ENCODE results near the gene NAA30.

- no peak for TF ChIP-seq IKZF3 (tag by site-specific recombination; IDR thresholded peaks at IDR 0.05)
- TF ChIP-seq, protein P1, sequence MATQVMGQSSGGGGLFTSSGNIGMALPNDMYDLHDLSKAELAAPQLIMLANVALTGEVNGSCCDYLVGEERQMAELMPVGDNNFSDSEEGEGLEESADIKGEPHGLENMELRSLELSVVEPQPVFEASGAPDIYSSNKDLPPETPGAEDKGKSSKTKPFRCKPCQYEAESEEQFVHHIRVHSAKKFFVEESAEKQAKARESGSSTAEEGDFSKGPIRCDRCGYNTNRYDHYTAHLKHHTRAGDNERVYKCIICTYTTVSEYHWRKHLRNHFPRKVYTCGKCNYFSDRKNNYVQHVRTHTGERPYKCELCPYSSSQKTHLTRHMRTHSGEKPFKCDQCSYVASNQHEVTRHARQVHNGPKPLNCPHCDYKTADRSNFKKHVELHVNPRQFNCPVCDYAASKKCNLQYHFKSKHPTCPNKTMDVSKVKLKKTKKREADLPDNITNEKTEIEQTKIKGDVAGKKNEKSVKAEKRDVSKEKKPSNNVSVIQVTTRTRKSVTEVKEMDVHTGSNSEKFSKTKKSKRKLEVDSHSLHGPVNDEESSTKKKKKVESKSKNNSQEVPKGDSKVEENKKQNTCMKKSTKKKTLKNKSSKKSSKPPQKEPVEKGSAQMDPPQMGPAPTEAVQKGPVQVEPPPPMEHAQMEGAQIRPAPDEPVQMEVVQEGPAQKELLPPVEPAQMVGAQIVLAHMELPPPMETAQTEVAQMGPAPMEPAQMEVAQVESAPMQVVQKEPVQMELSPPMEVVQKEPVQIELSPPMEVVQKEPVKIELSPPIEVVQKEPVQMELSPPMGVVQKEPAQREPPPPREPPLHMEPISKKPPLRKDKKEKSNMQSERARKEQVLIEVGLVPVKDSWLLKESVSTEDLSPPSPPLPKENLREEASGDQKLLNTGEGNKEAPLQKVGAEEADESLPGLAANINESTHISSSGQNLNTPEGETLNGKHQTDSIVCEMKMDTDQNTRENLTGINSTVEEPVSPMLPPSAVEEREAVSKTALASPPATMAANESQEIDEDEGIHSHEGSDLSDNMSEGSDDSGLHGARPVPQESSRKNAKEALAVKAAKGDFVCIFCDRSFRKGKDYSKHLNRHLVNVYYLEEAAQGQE (tag by site-specific recombination; IDR thresholded peaks at IDR 0.05) = no peak
- TF ChIP-seq, protein P2, sequence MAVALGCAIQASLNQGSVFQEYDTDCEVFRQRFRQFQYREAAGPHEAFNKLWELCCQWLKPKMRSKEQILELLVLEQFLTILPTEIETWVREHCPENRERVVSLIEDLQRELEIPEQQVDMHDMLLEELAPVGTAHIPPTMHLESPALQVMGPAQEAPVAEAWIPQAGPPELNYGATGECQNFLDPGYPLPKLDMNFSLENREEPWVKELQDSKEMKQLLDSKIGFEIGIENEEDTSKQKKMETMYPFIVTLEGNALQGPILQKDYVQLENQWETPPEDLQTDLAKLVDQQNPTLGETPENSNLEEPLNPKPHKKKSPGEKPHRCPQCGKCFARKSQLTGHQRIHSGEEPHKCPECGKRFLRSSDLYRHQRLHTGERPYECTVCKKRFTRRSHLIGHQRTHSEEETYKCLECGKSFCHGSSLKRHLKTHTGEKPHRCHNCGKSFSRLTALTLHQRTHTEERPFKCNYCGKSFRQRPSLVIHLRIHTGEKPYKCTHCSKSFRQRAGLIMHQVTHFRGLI (tag by site-specific recombination; IDR thresholded peaks at IDR 0.05) = no peak
- no peak for TF ChIP-seq CTCF (tag by site-specific recombination; IDR thresholded peaks at IDR 0.05)
- no peak for TF ChIP-seq ZNF426 (tag by site-specific recombination; IDR thresholded peaks at IDR 0.05)
- no peak for TF ChIP-seq TCF7L2 (IDR thresholded peaks at IDR 0.05; ENCODE audit: borderline replicate concordance, low read depth, low read length)
- TF ChIP-seq ZNF174 (tag by site-specific recombination; IDR thresholded peaks at IDR 0.05) = no peak
- TF ChIP-seq FEZF1 (tag by site-specific recombination; IDR thresholded peaks at IDR 0.05) = no peak
- no peak for TF ChIP-seq ZNF19 (tag by site-specific recombination; IDR thresholded peaks at IDR 0.05; ENCODE audit: low read depth)
- no peak for TF ChIP-seq ZNF311 (tag by site-specific recombination; IDR thresholded peaks at IDR 0.05; ENCODE audit: borderline replicate concordance)
- TF ChIP-seq ZBTB7A (tag by site-specific recombination; IDR thresholded peaks at IDR 0.05; ENCODE audit: low read depth) = no peak
Observed at GRCh38 chr14:57383125-57383745, 7.2 kb upstream of the NAA30 start.
